Uterus (tissue), 2 donors: ENCODE measurements around the gene ZBTB40.

ENCODE experiments used
- POLR2A ChIP-seq, 2 donors: fragments of 450-650 bp; IDR thresholded peaks; one replicate each; pipeline ENCODE4 v1.6.1; 2016; ENCODE audit warnings: antibody characterized with exemption in 2 of 2, mild to moderate bottlenecking in 1 of 2, moderate library complexity in 1 of 2
- TF ChIP-seq, protein P1 (sequence below), 4 experiments: fragments of 200-600 bp in 2 of 4; fragments of 450-650 bp in 2 of 4; sonication (generic) in 2 of 4; IDR thresholded peaks; one replicate each; pipeline ENCODE4 v1.5.1; 2016 to 2019; ENCODE audit warnings: antibody characterized with exemption in 4 of 4, mild to moderate bottlenecking in 2 of 4, moderate library complexity in 1 of 4

GRCh38 chr1:22533244-22533895 is 81.7 kb downstream of the ZBTB40 start:
- TF ChIP-seq, protein P1, sequence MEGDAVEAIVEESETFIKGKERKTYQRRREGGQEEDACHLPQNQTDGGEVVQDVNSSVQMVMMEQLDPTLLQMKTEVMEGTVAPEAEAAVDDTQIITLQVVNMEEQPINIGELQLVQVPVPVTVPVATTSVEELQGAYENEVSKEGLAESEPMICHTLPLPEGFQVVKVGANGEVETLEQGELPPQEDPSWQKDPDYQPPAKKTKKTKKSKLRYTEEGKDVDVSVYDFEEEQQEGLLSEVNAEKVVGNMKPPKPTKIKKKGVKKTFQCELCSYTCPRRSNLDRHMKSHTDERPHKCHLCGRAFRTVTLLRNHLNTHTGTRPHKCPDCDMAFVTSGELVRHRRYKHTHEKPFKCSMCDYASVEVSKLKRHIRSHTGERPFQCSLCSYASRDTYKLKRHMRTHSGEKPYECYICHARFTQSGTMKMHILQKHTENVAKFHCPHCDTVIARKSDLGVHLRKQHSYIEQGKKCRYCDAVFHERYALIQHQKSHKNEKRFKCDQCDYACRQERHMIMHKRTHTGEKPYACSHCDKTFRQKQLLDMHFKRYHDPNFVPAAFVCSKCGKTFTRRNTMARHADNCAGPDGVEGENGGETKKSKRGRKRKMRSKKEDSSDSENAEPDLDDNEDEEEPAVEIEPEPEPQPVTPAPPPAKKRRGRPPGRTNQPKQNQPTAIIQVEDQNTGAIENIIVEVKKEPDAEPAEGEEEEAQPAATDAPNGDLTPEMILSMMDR (IDR thresholded peaks at IDR 0.05): no peak
- TF ChIP-seq POLR2A (IDR thresholded peaks at IDR 0.05): no peak
